DND-41 (cell line): ENCODE results near the gene UNC45B.

Experiments
- CTCF ChIP-seq: IDR thresholded peaks from 2 replicates; pipeline ENCODE4 v1.5.1; 2012; ENCODE audit warnings: borderline replicate concordance, low read length, moderate library complexity, mild to moderate bottlenecking; ENCODE audit not compliant: poor library complexity, severe bottlenecking; ENCODE audit errors: extremely low read depth
- EZH2 ChIP-seq: IDR thresholded peaks from 3 replicates; pipeline ENCODE4 v1.6.1; 2012; ENCODE audit warnings: borderline replicate concordance, low read depth, mild to moderate bottlenecking, moderate library complexity, low read length, inconsistent platforms; ENCODE audit not compliant: severe bottlenecking

GRCh38 chr17:35224436-35224835 is 76.8 kb downstream of the UNC45B start:
- TF ChIP-seq CTCF = no peak
- no peak for TF ChIP-seq EZH2
